Spleen (tissue), 11 donors: Measurements from ENCODE around the gene SIRT5. TPM values are rescaled to one million over a fixed set of nuclear protein-coding genes. Genes with fewer than 3 reads are reported as not detected.

Source experiments
- DNase-seq: peaks from one replicate; pipeline ENCODE4 v3.0.0-alpha.2; 2020
- H3K27ac ChIP-seq, 8 donors: fragments of 200-600 bp; sonication (generic) in 7 of 8; 1 replicate in 4 of 8; 2 replicates in 4 of 8; pipeline versions ENCODE4 v1.5.0 to v1.8.0; 2016 to 2021; ENCODE audit warnings: inconsistent platforms in 4 of 8, mild to moderate bottlenecking in 4 of 8, moderate library complexity in 1 of 8
- H3K27me3 ChIP-seq, 7 donors: fragments of 200-600 bp; sonication (generic) in 6 of 7; replicated peaks in 1 of 7; 1 replicate in 4 of 7; 2 replicates in 3 of 7; pipeline versions ENCODE4 v1.5.0 to v1.8.0; 2016 to 2021; ENCODE audit warnings: inconsistent platforms in 3 of 7, mild to moderate bottlenecking in 1 of 7
- H3K36me3 ChIP-seq, 6 donors: fragments of 200-600 bp; sonication (generic) in 5 of 6; 1 replicate in 4 of 6; 2 replicates in 2 of 6; pipeline versions ENCODE4 v1.5.0 to v1.8.0; 2016 to 2021; ENCODE audit warnings: inconsistent platforms in 2 of 6
- H3K4me1 ChIP-seq, 6 donors: fragments of 200-600 bp; sonication (generic) in 5 of 6; 1 replicate in 3 of 6; 2 replicates in 3 of 6; pipeline versions ENCODE4 v1.5.0 to v1.8.0; 2016 to 2021; ENCODE audit warnings: inconsistent platforms in 3 of 6
- H3K4me3 ChIP-seq, 8 donors: fragments of 200-600 bp; sonication (generic) in 7 of 8; 1 replicate in 4 of 8; 2 replicates in 4 of 8; pipeline versions ENCODE4 v1.5.0 to v1.8.0; 2016 to 2021; ENCODE audit warnings: inconsistent platforms in 4 of 8, mild to moderate bottlenecking in 4 of 8, moderate library complexity in 2 of 8
- H3K9me3 ChIP-seq, 8 donors: fragments of 200-600 bp; sonication (generic) in 7 of 8; 1 replicate in 4 of 8; 2 replicates in 4 of 8; pipeline versions ENCODE4 v1.5.0 to v1.8.0; 2016 to 2021; ENCODE audit warnings: inconsistent platforms in 4 of 8
- POLR2A ChIP-seq, 3 donors: fragments of 450-650 bp; IDR thresholded peaks; one replicate each; pipeline ENCODE4 v1.5.1; 2017; ENCODE audit warnings: antibody characterized with exemption in 3 of 3, mild to moderate bottlenecking in 1 of 3
- POLR2AphosphoS5 ChIP-seq, 3 donors: sonication (generic); formaldehyde crosslinking; IDR thresholded peaks; one replicate each; pipeline ENCODE4 v1.5.1; 2017; ENCODE audit warnings: antibody characterized with exemption in 3 of 3
- WGBS, 5 donors: extraction: QIAGEN DNeasy Blood & Tissue Kit in 3 of 5; methylation state at CpG; one replicate each; pipeline versions ENCODE4 v1.1.5 to v1.1.7; 2013 to 2018; 5-methylcytosine and 5-hydroxymethylcytosine counted together
- intact Hi-C: fragments of 100-400 bp; cut with DNase I; formaldehyde crosslinking; loops from one replicate; pipeline ENCODE4 v1.15.0; 2023; ENCODE audit warnings: low total_unique reads
- polyA plus RNA-seq, 3 donors: library from polyadenylated mRNA; stranded (reverse); fragments of 200-250 nt; gene quantifications; one replicate each; pipeline ENCODE4 v1.2.1, GENCODE V29; 2013
- total RNA-seq, 7 donors: library from RNA; depleted of rRNA in 3 of 7; stranded (reverse); fragments of >200 nt in 3 of 7; fragmentation: NEBNext Ultra II Directional in 4 of 7; extraction: Animal tissue kit (Norgen Biotek cat#: 25700) in 4 of 7; gene quantifications; one replicate each; pipeline versions ENCODE4 v1.1.0 to v1.2.1, GENCODE V29; 2016 to 2021
- TF ChIP-seq, protein P1 (sequence below), 11 experiments: fragments of 200-600 bp in 7 of 11; fragments of 450-650 bp in 4 of 11; sonication (generic) in 4 of 11; IDR thresholded peaks in 8 of 11; conservative IDR thresholded peaks in 3 of 11; 1 replicate in 7 of 11; 2 replicates in 4 of 11; pipeline versions ENCODE4 v1.4.0 to v1.8.0; 2016 to 2021; ENCODE audit warnings: antibody characterized with exemption in 11 of 11, inconsistent platforms in 4 of 11, mild to moderate bottlenecking in 1 of 11
- donor health status: healthy with polysubstance abuse.
- donor health status: DM: no; HTN: no; CAD: no; lungs with moderate emphysema.
- donor health status: DM: no; HTN: no; CAD: no.
- donor health status: Bipolar disorder and iron deficiency.
- donor health status: healthy.
- donor health status: DM: no; HTN: no; CAD: no.
- donor health status: DM: yes; HTN: yes; CAD: no.

Gene SIRT5
- total and polyA plus RNA-seq, 10 donors: 8.2 to 23.7 (median 16.1) TPM

DNA sequence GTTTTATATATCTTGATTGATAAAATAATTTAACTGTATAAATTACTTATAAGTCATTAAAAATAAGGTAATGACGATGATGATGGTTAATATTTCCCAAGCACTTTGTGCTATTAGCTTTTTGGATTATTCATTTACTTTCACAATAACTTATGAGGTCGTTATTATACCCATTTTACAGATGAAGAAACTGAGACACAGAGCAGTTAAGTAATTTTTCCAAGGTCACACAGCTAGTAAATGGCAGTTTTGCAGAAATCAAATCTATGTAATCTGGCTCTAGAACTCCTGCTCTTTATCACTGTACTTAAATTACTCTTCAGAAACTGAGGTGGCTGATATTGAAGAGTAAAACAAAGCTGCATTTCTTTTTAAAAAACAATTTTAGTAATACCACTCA is 58.9 kb downstream of the SIRT5 start:
- Histone ChIP-seq H3K27me3 (no peaks in the 10 kb centered on the region), H3K4me3 (no peak overlapping the region), H3K4me1 (peaks cover 0 to 42% (median 12%) of the 10 kb centered on the region in 6 donors), H3K9me3 (no peaks in the 10 kb centered on the region), H3K36me3 (peaks cover 0 to 84% (median 39%) of the 10 kb centered on the region in 6 donors), H3K27ac (no peak overlapping the region)
- TF ChIP-seq, protein P1, sequence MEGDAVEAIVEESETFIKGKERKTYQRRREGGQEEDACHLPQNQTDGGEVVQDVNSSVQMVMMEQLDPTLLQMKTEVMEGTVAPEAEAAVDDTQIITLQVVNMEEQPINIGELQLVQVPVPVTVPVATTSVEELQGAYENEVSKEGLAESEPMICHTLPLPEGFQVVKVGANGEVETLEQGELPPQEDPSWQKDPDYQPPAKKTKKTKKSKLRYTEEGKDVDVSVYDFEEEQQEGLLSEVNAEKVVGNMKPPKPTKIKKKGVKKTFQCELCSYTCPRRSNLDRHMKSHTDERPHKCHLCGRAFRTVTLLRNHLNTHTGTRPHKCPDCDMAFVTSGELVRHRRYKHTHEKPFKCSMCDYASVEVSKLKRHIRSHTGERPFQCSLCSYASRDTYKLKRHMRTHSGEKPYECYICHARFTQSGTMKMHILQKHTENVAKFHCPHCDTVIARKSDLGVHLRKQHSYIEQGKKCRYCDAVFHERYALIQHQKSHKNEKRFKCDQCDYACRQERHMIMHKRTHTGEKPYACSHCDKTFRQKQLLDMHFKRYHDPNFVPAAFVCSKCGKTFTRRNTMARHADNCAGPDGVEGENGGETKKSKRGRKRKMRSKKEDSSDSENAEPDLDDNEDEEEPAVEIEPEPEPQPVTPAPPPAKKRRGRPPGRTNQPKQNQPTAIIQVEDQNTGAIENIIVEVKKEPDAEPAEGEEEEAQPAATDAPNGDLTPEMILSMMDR (IDR thresholded peaks at IDR 0.05 in 8 of 11, conservative IDR thresholded peaks at IDR 0.05 in 3 of 11): no peak
- TF ChIP-seq POLR2A (IDR thresholded peaks at IDR 0.05): no peak
- TF ChIP-seq POLR2AphosphoS5 (IDR thresholded peaks at IDR 0.05): no peak
- intact Hi-C loops: no loop called here
- DNase-seq: no peak
- 94 to 99% (median 97%) methylated on average over 2 of the region's 2 CpGs for WGBS, 5 donors

DNA sequence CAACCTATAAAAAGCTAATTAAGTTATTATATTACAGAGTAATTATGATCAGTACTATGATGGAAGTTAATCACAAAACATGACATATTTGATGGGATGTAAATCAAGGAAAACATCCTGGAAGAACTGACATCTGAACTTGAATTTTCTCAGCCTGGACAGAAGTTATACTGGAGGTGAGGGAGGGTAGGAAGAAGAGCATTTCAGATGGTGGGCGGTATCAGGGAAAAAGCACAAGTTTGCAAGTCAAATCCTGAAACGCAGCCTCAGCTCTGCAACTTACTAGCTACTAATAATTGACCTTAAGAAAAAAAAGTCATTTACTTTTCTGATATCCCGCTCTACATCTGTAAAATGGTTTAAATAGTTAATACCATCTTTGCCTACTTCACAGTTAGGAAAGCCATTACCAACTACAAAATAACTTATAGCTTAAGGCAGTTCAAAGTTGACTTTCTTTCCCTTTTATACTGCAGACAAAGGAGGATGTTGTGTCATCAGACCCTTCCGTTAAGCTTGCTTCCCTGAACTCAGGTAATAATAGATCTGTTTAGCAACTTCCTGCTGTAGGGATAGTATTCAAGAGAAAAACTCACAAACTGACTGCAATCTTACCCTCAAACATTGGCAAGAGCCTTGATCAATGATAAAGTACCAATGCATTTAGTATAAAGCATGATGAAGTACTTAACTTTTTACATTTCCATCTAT is 61.7 kb downstream of the SIRT5 start:
- no peak for DNase-seq
- H3K4me1 ChIP-seq: peaks cover 0 to 47% (median 12%) of the 10 kb centered on the region in 6 donors
- H3K36me3 ChIP-seq: peaks cover 0 to 83% (median 44%) of the 10 kb centered on the region in 6 donors
- no peaks in the 10 kb centered on the region for H3K27me3 ChIP-seq
- H3K27ac ChIP-seq: peak overlapping the region in 6 of 8 donors; percentile 11 to 76 (median 67)
- H3K9me3 ChIP-seq: no peaks in the 10 kb centered on the region
- peak overlapping the region in 1 of 8 donors; percentile 1 for H3K4me3 ChIP-seq
- TF ChIP-seq POLR2AphosphoS5 (IDR thresholded peaks at IDR 0.05) (no peak), POLR2A (IDR thresholded peaks at IDR 0.05) (no peak)
- TF ChIP-seq, protein P1 (IDR thresholded peaks at IDR 0.05 in 8 of 11, conservative IDR thresholded peaks at IDR 0.05 in 3 of 11): no peak
- intact Hi-C loops: no loop called here
- WGBS, 5 donors: 45 to 66% (median 64%) methylated on average over 4 of the region's 4 CpGs

DNA sequence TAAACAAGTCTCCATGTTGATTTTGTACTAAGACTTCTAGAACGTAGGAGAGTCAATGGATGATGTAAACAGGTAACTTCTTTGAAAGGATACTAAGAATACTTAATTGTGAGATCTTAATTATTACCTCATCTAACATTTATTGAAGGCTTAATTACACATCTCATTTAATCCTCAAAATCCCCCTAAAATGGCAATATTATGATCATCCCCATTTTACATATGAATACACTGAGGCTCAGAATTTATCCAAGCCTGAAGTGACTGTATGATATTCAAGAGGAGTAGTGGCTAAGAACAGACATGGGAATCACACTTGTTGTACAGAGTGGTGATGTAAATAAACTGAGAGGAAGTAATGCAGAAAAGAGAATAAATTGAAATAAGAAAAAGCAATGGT is 63.6 kb downstream of the SIRT5 start:
- TF ChIP-seq, protein P1 (IDR thresholded peaks at IDR 0.05 in 8 of 11, conservative IDR thresholded peaks at IDR 0.05 in 3 of 11): no peak
- TF ChIP-seq POLR2A (IDR thresholded peaks at IDR 0.05) (no peak), POLR2AphosphoS5 (IDR thresholded peaks at IDR 0.05) (no peak)
- 66 to 96% (median 89%) methylated on average over 1 of the region's 1 CpG for WGBS, 5 donors
- H3K4me3 ChIP-seq: no peak overlapping the region
- intact Hi-C loops: no loop called here
- DNase-seq: no peak
- no peaks in the 10 kb centered on the region for H3K27me3 ChIP-seq
- H3K36me3 ChIP-seq: peaks cover 0 to 79% (median 34%) of the 10 kb centered on the region in 6 donors
- peaks cover 0 to 46% (median 12%) of the 10 kb centered on the region in 6 donors for H3K4me1 ChIP-seq
- no peaks in the 10 kb centered on the region for H3K9me3 ChIP-seq
- H3K27ac ChIP-seq: peak overlapping the region in 6 of 8 donors; percentile 20 to 76 (median 70)

DNA sequence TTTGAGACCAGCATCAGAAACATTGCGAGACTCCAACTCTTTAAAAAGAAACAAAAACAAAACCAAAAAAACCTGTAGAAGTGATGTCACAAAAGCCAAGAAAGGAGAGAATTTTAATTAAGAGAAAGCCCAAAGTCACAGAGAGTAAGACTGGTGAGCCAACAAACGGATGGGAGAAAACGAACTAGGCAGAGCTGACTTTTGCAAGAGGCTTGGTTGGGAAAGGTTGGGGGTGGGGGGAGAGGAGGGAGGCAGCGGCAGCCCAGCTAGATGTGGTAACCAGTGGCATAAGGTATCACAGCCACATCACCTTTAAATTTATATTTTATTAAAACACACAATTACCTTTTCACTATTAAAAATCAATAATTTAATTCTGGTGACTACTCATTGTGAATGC is 64.2 kb downstream of the SIRT5 start:
- intact Hi-C loops: no loop called here
- H3K9me3 ChIP-seq: no peaks in the 10 kb centered on the region
- no peaks in the 10 kb centered on the region for H3K27me3 ChIP-seq
- WGBS, 5 donors: 46 to 90% (median 80%) methylated on average over 4 of the region's 4 CpGs
- no peak for DNase-seq
- H3K27ac ChIP-seq: peak overlapping the region in 6 of 8 donors; percentile 20 to 76 (median 70)
- H3K4me1 ChIP-seq: peaks cover 0 to 46% (median 12%) of the 10 kb centered on the region in 6 donors
- H3K4me3 ChIP-seq: no peak overlapping the region
- TF ChIP-seq, protein P1 (IDR thresholded peaks at IDR 0.05 in 8 of 11, conservative IDR thresholded peaks at IDR 0.05 in 3 of 11): no peak
- TF ChIP-seq POLR2A (IDR thresholded peaks at IDR 0.05) (no peak), POLR2AphosphoS5 (IDR thresholded peaks at IDR 0.05) (no peak)
- H3K36me3 ChIP-seq: peaks cover 0 to 79% (median 35%) of the 10 kb centered on the region in 6 donors
